Measurements from ENCODE around the gene UBE2M.
A peak's percentile ranks its signal among the peaks of the same experiment; 100 is the strongest.
"Not testable (repeated sequence)": the region's sequence is repeated elsewhere in the genome, so short reads cannot be mapped to it uniquely, and the experiment has no call there.

The UBE2M gene

GRCh38 chr19:58539169-58539559 lies 19.2 kb downstream of the UBE2M start:
- DNase-seq (ENCODE audit: low read depth): not testable (repeated sequence)

GRCh38 chr19:58538257-58539168 lies 19.9 kb downstream of the UBE2M start:
- no peak for DNase-seq (ENCODE audit: low read depth)

- no peak for DNase-seq (ENCODE audit: low read depth)
Measured at GRCh38 chr19:58536852-58537798, 21.3 kb downstream of the UBE2M start.

- DNase-seq (ENCODE audit: low read depth): no peak
Measured at GRCh38 chr19:58535857-58536256, 22.6 kb downstream of the UBE2M start.

- DNase-seq (ENCODE audit: low read depth): no peak
Measured at GRCh38 chr19:58531034-58531840, 27.2 kb downstream of the UBE2M start.

GRCh38 chr19:58529405-58529804 lies 29.0 kb downstream of the UBE2M start:
- no peak for DNase-seq (ENCODE audit: low read depth)

GRCh38 chr19:58522709-58523108 lies 35.7 kb downstream of the UBE2M start:
- DNase-seq (ENCODE audit: low read depth): no peak

GRCh38 chr19:58521651-58522050 lies 36.8 kb downstream of the UBE2M start:
- no peak for DNase-seq (ENCODE audit: low read depth)

GRCh38 chr19:58520257-58520599 lies 38.2 kb downstream of the UBE2M start:
- no peak for DNase-seq (ENCODE audit: low read depth)

GRCh38 chr19:58519355-58520256 lies 38.8 kb downstream of the UBE2M start, which contains the start of gene ZBTB45:
Gene ZBTB45 (minus strand): TSS chr19:58519810. CDS start chr19:58517673, 2,137 bp downstream.
- peak; percentile 72 for DNase-seq (ENCODE audit: low read depth)

GRCh38 chr19:58519087-58519354 lies 39.4 kb downstream of the UBE2M start:
- DNase-seq (ENCODE audit: low read depth): no peak

GRCh38 chr19:58518256-58519086 lies 39.9 kb downstream of the UBE2M start:
- DNase-seq (ENCODE audit: low read depth): no peak

GRCh38 chr19:58516964-58517833 lies 41.2 kb downstream of the UBE2M start:
- DNase-seq (ENCODE audit: low read depth): no peak

GRCh38 chr19:58516246-58516836 lies 42.1 kb downstream of the UBE2M start:
- DNase-seq (ENCODE audit: low read depth): no peak

- no peak for DNase-seq (ENCODE audit: low read depth)
Measured at GRCh38 chr19:58515259-58515658, 43.2 kb downstream of the UBE2M start.

GRCh38 chr19:58514564-58515022 lies 43.8 kb downstream of the UBE2M start:
- no peak for DNase-seq (ENCODE audit: low read depth)

- DNase-seq (ENCODE audit: low read depth): peak; percentile 86
Measured at GRCh38 chr19:58513694-58514563, 44.5 kb downstream of the UBE2M start.

All from stimulated activated CD8-positive, alpha-beta memory T cell treated with anti-CD3 and anti-CD28 coated beads, Interleukin-12 subunit alpha, Interleukin-12 subunit beta, amount 100 ng/mL, for 1 hour (primary cell).